GM18517 (cell line): ENCODE data around the gene GPX2.

ENCODE experiments used
- ATAC-seq: cut with Tn5 transposase; IDR thresholded peaks from one replicate; pipeline ENCODE4 v1.9.1; 2021; ENCODE audit warnings: mild to moderate bottlenecking, moderate library complexity; ENCODE audit not compliant: unreplicated experiment

GPX2 gene

DNA sequence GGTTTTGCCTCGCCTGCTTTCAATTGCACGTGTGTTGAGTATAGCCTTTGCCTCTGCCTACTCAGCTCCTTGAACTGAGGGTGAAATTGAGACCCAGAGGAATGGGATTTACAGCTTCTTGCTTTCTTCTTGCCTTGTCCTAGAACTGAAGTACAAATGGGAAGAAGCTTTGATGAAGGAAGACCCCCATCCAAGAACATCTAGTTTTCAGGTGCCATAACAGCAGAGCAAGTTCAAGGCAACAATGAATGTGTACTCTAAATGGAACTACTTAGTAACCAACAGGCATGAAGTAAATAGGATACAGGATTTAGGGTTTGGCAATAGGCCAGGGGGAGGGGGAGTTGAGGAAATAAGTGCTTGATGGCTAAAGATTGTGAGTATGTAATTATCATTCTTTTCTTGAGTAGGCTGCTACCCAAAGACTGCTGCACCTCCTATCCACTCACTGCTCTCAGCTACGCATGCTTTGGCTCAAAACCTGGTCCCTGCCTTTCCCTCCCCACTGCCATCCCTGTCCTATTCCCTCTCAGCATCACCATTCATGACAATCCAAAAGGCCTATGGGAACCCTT, 2.1 kb downstream of the GPX2 start:
- no peak for ATAC-seq

DNA sequence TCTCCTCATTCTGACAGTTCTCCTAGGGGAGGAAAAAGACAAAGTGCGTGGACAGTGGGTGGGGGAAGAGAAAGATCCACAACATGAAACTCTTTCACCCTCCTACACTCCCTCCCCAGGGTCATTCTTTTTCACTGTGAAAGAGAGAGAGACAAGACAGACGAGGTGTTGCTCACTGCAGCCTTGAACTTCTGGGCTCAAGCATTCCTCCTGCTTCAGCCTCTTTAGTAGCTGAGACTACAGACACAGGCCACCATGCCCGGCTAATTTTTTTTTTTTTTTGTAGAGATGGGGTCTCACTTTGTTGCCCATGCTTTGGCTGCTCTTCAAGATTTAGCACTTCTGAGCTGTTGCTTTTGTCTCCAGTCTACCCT, 2.7 kb downstream of the GPX2 start:
- ATAC-seq = no peak

DNA sequence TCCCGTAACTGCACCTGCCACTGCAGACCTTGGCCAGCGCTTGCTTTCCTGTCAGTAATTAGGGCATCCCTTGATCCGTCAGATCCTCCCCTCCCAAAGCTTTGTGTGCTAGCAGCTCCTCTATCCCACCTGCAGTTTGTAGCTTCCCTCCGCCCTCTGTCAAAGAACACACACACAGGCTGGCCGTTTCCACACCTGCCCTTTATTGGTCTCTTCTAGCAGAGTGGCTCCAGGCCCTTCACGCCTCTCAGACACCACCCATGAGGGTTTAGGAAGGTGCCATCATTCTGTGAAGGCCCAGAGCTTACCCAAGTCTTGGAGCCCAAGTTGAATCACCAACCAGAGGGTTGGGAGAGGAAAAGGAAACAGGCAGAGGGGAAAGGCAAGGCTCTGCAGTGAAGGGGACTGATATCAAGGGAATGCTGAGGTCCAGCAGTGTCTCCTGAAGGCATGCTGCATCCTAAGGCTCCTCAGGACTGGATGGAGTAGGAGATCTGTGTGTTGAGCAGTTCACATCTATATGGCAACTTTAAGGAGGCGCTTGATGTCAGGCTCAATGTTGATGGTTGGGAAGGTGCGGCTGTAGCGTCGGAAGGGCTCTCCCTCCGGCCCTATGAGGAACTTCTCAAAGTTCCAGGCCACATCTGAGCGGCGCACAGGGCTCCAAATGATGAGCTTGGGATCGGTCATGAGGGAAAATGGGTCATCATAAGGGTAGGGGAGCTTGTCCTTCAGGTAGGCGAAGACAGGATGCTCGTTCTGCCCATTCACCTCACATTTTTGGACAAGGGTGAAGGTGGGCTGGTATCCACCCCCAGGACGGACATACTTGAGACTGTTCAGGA, 3.4 kb downstream of the GPX2 start:
- no peak for ATAC-seq

DNA sequence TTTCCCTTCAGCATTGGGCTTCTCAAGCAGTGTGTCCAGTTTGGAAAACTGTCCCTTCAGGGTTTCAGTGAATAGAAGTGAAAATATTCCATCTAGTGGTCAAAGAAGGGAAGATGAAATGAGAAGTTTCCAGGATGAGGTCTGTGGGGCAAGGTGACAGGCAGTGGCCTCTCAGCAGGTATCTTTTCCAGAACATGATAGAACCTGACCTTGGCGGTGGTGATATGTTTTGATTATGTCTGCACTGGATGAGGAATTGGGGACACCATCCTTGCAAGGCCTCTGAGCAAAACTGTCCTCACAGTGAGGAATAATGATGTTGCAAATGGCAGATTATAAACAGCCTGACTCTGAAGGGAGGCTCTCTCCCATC, 4.7 kb downstream of the GPX2 start:
- ATAC-seq = no peak

DNA sequence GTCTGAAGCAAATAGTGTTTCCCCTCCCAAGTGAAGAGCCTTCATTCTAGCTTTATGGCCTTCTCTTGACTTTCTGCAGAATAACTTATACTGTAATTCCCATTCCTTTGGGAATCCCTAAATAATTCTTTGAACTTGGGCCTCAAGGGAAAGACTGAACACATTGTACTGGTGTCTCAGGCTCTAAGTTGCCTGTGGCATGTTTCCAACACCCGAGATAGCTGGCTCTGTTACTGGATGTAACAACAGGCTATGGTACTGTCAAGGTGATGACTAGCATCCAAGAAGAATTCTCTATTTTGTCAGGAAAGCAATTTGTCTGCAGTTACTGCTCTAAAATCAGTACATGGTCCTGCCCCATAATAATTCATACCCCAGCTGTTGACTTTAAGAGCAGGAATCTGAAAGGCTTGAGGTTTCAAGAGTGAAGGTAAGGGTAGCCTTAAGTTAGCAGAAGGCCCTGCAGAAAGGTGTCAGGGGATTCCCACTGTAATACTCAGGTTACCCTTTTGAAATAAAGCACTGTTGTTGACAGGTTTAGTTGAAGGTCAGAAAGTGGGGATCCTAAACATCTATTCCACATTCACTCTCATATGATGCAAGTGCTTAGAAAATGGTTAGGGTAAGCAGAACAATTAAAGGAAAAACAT, 5.2 kb downstream of the GPX2 start:
- no peak for ATAC-seq

DNA sequence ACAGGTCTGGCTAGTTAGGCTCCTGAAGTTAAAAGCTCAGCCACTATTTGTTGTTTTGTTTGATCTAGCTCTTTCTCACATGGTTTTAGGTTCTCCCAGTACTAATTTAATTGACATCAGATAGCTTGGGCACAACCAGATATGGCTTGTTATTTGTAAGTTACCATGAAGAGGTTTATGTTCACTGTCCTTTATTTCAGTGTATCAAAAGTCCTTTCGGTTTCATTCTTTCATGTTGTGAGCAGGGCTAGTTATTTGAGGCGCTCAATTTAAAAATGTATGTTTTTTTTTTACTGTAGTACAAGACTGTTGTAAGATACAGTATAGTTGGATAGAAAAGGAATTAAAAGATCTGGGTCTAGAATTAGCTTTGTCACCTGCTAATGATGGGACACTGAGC, 7.0 kb downstream of the GPX2 start:
- no peak for ATAC-seq

DNA sequence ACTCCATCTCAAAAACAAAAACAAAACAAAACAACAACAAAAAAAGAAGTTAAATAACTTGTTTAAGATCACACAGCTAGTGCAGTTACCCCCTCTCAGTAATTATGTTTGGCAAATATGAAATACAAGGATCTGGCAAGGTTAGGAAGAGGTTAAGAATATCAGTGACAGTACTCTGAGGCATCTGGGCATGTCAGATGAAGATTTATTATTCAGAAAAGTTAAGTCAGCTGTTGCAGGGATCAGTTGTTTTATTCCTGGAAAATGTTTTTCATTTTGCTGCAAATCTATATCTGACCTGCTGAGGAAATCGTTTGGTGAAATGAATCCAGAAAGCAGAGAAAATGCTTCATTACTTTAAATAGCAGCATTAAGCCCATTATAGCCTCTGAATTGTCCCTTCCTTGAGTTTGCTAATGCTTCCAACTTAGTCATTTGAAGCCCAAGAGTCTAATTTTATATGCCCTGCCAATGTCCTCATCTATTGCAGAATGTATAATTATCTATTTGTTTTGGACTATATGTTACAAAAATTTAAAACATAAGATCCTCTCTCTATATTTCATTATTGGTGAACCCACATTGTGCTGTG, 8.1 kb downstream of the GPX2 start:
- ATAC-seq = no peak

DNA sequence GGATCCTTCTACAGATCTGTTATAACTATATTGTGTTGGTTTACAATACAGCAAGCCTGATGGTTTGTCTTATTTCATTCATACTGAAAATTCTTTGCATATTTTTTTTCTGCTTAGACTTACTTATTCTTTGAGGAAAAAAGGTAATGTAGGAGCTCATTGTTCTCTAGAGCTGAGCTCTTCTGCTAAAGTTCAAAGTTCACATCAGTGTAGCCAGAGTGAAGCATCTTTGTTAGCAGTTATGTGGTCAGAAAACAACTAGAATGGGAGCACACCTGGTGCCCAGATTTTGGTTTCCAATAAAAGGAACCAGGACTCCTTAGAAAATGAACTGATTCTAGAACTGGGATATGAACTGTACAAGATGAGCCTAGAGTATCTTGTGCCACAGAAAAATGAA, 10.3 kb downstream of the GPX2 start:
- ATAC-seq = no peak

DNA sequence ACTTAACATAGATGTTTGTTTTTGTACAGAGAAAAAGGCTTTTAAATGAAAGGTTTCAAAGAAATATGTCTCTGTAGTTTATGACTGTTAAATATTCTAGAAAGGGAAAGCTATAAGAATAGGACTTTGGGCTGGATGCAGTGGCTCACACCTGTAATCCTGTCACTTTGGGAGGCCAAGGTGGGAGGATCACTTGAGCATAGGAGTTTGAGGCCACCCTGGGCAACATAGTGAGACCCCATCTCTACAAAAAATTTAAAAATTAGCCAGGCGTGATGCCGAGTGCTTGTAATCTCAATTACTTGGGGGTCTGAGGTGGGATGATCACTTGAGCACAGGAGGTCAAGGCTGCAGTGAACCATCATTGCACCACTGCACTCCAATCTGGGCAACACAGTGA, 11.4 kb downstream of the GPX2 start:
- no peak for ATAC-seq

DNA sequence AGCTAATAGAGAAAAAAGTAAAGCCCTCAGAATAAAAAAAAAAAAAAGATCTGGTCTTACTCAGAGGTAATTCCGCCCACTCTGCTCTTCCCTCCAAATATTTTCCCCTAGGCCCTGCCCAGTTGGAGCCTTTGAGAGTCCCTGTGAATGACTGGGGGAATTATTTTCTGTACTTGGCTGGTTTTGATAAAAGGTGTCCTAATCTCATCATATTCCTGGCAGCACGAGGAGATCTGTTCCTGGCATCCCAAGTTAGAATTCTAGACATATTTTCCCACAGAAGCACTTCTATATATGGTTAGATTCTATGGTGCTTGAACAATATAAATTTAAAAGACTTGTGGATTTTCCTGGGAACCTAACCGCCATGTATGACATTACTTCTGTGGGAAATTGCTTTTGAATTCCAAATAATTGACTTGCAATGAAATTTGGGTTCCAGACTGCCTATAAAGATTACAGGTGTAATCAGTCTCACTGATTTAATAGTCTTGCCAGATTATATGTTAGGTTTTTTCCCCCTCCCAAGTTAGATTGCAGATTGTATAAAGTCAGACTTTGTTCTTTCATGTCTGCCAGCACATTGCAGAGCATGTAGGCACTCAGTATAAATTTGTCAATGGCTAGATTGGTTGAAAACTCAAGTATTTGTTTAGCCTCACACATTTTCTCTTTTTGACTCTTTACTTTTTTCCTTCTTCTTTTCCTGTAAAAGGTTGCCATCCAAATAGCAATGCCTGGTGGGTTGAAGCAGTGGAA, 12.3 kb downstream of the GPX2 start:
- no peak for ATAC-seq

DNA sequence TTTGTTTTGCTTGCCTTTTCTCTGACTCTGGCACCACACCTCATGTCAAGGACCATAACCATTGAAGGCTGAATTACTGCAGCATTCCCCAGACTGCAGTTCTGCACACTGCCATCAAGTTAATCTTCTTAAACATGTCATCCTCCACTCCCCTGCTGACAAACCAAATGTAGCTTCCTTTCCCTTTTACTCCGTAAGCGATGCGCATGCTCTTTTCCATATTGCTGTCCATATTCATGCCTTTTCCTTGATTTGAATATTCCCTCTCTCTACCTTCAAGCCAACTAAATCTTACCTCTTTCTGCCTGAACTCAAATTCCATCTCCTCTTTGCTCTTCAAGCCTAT, 13.6 kb downstream of the GPX2 start:
- ATAC-seq = no peak

DNA sequence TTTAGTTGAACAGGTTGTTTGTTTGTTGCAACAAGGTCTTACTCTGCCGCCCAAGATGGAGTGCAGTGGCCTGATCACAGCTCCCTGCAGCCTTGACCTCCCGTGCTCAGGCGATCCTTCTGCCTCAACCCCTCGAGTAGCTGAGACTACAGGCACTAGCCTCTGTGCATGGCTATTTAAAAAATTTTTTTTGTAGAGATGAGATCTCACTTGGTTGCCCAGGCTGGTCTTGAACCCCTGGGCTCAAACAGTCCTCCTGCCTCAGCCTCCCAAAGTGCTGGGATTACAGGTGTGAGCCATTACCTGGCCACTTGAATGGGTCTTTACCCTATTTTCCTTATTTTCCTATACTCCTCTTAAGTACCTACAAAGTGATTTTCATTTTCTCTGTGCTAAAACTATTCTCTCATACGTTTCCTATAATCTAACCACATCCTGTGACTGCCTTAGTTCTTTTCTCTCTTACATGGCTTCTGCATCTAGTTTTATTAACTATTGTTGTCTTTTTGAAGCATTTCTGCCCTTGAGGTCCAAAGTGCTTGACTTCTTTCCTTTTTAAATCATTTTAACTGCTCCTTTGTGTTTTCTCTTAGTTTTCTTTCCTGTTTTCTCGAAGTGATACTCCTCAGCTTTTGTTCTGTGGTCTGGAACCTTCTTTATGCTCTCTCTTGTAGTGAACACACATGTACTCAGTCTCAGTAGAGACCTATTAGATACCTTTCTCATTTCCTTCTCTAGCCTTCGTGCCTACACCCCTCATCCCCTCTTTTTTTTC, 14.1 kb downstream of the GPX2 start:
- ATAC-seq = peak; percentile 66

DNA sequence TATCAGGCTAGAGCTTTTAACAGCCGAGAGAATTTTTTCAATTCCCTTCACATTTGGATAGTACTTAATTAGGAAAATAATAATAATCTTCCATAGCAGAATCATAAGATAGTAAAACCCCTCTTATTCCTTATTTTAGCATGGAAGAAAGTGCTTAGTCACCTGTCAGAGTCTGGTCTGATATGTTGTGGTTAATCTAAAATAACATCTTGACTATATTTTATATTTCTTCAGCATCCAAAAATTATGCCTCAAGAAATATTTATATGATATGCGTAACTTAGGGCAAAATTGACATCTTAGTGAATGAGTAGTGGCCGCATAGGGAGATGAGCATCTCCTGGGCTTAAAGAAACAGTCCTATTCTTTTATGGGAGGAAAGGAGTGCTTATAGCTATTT, 15.5 kb downstream of the GPX2 start:
- ATAC-seq = no peak

DNA sequence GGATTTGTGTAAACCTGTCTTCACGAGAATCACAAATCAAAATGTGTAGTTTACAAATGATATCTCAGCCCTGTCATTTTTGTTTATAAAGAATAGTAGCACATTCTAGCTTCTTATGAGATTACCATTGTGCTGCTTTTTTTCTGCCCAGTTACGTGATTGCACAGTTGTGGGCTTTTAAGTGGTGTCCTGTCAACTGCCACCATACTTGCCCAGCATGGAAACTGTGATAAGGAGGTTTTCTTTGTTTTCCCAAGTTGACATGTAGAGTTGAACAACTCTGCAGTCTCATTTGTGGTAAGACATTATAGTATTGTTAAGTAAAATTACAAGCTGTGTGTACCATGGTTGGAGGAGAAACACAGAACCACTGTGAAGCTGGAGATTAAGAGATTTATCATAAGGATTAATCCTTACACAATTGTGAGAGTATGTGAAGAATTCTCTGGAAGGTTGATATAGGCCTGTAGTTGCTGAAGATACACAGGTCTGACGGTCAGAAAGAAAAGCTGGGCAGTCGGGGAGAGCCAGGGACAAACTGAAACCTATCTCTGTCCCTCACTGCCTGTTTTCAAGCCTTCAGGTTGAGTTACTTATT, 16.0 kb downstream of the GPX2 start:
- ATAC-seq = no peak

DNA sequence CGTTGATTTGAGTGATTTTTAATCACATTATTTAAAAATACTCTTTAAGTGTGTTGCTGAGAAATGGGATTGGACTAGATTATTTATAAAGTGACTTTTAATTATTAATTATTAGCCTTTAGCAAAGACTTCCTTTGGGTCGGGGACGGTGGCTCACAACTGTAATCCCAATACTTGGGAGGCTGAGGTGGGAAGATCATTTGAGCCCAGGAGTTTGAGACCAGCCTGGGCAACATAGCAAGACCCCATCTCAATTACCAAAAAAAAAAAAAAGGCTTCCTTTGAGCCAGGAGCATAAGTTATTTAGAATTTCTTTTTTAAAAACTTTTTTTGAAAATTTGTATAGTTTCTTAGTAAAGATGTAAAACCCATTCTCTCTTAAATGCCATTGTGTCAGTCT, 19.5 kb downstream of the GPX2 start:
- ATAC-seq = no peak

DNA sequence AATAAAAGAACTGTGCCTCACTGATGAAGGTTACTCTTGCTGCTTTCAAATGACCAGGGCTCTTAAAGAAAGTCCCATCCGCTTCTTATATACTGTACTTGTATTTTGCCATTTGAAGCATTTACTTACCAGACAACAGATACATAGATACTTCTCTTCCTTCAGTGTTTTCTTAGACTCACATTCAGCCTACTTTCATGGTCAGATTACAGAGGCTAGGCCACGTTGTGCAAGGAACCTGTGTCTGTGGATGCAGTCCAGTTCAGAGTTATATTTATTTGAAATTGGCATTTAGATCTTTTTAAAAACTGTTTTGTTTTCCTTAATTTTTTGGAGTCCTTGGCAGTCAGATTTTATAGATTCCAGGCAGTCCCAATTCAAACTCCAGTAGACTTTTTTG, 22.1 kb downstream of the GPX2 start:
- ATAC-seq = no peak

DNA sequence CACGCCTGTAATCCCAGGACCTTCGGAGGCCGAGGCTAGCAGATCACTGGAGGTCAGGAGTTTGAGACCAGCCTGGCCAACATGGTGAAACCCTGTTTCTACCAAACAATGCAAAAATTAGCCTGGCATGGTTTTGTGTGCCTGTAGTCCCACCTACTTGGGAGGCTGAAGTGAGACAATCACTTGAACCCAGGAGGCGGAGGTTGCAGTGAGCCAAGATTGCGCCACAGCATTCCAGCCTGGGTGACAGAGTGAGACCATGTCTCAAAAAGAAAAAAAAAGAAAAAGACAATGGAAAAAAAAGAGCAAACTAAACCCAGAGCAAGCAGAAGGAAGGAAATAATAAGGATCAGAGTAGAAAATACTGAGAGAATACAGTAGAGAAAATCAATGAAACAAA, 22.9 kb downstream of the GPX2 start:
- no peak for ATAC-seq

DNA sequence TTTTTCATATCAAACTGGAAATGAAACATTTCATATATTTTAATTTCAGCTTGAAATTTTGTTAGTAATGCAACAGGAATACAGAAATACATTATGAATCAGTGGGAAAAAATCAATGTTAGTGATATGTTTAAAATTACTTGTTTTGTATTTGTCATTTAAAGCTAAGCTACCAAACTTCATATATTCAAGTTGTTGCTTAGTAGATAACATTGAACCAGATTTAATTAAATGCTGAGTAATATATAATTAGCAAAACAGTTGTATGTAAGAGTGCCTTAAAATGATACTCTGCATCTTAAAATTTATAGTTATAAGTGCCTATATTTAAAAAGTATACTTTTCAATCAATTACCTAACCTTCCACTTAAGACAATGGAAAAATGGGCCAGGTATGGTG, 23.3 kb downstream of the GPX2 start:
- ATAC-seq = no peak

DNA sequence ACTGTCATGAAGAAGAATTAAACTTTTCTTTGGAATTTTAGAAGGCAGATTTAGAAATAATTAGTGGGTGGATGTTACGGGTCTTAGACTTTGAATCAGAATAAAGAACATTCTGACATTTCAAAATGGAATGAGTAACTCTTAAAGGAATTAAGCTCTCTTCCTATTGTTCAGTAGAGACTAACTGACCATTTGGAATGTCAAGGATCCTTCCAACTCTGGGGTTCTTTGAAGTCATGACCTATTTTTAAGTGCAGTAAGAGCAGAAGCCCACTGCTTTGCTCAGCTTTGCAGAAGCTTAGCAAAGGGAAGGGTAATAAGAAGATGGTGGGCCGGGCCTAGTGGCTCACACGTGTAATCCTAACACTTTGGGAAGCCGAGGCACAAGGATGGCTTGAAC, 24.3 kb downstream of the GPX2 start:
- ATAC-seq = no peak

DNA sequence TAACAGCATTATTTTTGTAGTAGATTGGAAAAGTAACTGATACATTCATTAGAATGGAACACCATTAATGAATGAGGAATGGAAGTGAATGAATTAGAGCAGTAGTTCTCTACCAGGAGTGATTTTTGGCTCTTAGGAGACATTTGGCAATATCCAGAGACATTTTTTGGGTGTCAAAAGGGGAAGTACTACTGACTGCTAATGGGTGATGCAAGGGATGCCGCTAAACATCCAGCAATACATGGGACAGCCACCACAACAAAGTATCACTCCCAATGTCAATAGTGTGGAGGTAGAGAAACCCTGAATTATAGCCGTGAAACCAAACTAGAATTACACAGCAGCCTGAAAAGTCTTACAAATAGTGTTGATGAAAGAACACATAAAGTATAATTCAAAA, 26.7 kb downstream of the GPX2 start:
- no peak for ATAC-seq
